Fibroblast of mammary gland (primary cell): ENCODE data around the gene LRMDA.

ENCODE experiments used
- DNase-seq: peaks from one replicate; pipeline ENCODE4 v3.0.0-alpha.2; 2010; ENCODE audit warnings: low read depth
- H3K4me3 ChIP-seq: 2 replicates; pipeline ENCODE4 v1.5.1; 2011; ENCODE audit warnings: low read depth, mild to moderate bottlenecking, low read length, moderate library complexity; ENCODE audit not compliant: control insufficient read depth
- TF ChIP-seq, protein P1 (sequence below): conservative IDR thresholded peaks from 2 replicates; pipeline ENCODE4 v1.5.1; 2011; ENCODE audit warnings: low read depth, low read length, inconsistent platforms; ENCODE audit not compliant: control insufficient read depth, insufficient read depth

Gene LRMDA

DNA sequence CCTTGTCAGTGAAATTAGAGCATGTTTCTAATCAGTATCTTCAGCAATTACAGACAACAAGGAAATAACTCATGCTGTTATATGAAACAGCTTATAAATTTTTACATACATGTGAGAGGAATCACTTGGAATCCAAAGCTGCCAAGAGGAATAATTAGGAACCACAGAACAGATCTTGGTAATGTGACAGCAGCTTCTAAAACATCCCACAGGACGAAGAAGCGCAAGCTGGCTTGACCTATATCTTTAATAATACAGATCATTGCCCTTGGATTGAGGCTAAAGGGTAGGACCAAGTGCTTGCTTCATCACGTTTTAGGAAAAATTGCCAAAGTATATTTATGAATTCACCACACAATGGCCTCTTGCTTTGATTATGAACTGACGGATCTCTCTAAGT is 869.8 kb downstream of the LRMDA start:
- DNase-seq, result no peak
- TF ChIP-seq, protein P1, sequence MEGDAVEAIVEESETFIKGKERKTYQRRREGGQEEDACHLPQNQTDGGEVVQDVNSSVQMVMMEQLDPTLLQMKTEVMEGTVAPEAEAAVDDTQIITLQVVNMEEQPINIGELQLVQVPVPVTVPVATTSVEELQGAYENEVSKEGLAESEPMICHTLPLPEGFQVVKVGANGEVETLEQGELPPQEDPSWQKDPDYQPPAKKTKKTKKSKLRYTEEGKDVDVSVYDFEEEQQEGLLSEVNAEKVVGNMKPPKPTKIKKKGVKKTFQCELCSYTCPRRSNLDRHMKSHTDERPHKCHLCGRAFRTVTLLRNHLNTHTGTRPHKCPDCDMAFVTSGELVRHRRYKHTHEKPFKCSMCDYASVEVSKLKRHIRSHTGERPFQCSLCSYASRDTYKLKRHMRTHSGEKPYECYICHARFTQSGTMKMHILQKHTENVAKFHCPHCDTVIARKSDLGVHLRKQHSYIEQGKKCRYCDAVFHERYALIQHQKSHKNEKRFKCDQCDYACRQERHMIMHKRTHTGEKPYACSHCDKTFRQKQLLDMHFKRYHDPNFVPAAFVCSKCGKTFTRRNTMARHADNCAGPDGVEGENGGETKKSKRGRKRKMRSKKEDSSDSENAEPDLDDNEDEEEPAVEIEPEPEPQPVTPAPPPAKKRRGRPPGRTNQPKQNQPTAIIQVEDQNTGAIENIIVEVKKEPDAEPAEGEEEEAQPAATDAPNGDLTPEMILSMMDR, result no peak
- no peak overlapping the region for H3K4me3 ChIP-seq

DNA sequence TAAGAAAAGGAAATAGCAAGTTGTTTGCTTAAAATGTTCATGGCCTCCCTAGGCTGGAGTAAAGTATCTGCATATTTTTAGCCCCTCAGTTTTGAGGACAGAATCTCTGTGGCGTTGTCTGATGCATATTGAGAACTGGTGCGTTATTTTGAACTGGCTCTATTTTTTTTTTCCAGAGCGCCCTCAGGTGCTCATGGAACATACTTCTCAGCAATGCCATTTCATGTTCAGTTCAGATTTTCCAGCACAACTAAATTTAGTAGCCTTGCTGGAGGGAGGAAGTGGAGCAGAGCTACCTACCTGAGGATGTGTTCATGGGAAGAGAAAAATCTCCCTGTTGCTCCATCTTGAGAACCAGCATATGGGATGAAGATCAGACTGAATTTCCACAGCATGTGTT is 870.5 kb downstream of the LRMDA start:
- peak; percentile 27 for DNase-seq
- no peak overlapping the region for H3K4me3 ChIP-seq
- TF ChIP-seq, protein P1, result peak; percentile 25

DNA sequence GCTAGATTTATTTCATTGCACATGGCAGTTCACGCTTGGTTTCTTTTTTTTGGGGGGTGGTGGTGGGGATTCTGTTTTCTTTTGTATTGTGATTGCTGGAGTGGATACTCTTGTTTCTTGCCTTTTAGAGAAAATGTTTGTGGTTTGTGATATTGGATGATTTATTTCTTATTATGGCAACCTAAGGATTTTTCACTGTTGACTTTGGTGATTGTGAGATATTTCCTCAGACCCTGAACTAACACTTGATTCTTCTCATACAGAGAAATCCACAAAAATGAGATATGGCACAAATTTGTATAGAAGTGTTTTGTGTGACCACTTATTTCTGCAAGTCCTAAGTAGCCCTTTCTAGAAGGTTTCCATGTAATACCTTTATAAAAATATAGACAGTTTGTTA is 871.1 kb downstream of the LRMDA start:
- no peak for DNase-seq
- H3K4me3 ChIP-seq, result no peak overlapping the region
- TF ChIP-seq, protein P1, result no peak

DNA sequence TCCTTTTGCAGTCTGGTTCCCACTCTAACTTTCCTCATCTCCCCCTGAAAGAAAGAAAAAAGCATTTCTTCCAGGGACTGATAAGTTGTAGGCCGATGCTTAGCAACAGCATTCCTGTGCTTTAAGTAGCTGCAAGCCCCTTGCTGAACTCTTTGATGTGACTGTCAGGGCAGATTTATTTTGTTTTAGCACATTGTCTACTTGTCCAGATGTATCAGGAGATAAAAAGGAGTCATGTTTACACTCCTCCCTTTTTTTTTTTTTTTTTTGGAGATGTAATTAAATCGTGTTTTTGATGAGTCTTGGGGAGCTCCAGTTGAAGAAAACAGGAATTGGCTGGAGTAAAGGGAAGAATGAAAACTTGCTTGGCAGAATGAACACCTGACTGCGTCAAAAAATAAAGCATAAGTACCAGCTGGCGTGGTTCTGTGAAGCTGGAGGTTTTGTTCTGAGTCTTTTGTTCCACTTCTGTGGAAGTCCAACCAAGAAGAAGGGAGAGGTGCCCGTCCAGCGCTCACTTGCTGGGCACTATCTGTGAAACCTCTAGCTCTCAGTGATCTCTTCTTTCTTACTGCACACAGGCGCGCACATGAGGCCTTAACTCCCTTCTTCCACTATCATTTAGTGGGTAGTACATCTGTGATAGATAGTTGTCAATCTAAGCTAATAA is 871.7 kb downstream of the LRMDA start:
- TF ChIP-seq, protein P1, result no peak
- peak; percentile 7 for DNase-seq

DNA sequence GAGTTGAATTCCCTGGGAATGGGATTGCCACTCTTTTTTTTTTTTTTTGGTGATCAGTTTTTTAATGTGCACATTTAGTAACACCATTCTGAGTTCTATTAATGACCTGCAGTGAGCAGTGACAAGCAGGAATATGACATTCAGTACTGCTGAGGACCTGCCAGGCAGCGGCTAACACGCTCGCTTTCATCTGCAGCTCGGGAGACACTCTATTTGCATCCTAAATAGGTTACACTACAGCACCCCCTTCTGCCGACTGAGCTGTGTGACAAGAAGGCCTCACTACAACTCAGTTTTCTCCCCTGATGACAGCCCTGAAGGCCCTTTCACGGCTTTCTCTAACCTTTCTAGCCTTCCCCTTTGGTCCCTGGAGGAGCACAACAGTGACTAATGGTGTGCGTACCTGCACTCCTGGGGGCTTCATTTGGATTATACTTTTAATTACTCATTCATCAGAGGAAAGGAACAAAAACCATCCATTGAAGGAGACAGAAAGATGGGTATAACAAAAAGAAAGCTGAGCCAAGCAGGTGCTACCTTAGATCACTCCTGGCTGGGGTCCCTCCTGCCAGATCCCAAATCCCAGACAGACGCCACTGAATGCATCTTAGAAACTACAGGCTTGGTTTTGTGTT is 872.4 kb downstream of the LRMDA start:
- H3K4me3 ChIP-seq, result no peak overlapping the region
- peak; percentile 84 for DNase-seq
- TF ChIP-seq, protein P1, result peak; percentile 82

More for the DNA sequence above, 871.7 kb downstream of the LRMDA start:
- no peak overlapping the region for H3K4me3 ChIP-seq

DNA sequence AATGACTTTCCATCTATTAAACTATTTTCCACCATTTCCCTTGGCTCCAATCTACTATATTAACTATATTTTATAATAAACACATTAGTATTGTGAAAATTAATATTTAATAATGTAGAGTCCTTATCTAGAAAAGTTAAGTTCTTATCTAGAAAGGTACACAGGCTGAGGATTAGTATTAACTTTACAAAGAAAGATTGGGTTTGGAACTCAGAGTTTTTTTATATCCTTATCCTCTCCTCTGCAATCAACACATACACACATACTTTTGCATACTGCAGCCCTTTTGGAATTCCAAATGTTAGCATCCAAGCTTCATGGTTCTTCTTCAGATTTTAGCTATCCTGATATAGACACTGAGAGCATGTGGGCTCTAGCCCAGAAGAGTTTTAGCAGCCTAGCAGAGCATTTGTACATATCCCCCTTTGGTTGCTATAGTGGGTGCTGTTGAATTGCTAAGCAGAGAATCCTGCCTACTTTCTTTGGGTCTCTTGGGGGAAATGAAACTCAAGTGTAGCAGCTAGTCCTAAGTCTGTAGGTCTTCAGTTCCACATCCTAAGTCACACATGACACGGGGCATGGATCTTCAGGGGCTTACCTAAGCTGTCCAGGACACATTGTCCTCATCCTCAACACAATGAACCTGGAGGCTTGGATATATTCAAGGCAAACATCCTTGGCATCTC is 874.6 kb downstream of the LRMDA start:
- TF ChIP-seq, protein P1, result no peak
- H3K4me3 ChIP-seq, result no peak overlapping the region
- no peak for DNase-seq
